ENCODE measurements around the gene RAP1GDS1.

- no peak for TF ChIP-seq ZFHX2 (tag by site-specific recombination; conservative IDR thresholded peaks at IDR 0.05)
- no peak for TF ChIP-seq ZBTB21 (tag by site-specific recombination; IDR thresholded peaks at IDR 0.05)
- TF ChIP-seq CTCF (tag by site-specific recombination; IDR thresholded peaks at IDR 0.05): no peak
- no peak for TF ChIP-seq ZNF121 (tag by site-specific recombination; IDR thresholded peaks at IDR 0.05)
- TF ChIP-seq KLF16 (tag by site-specific recombination; IDR thresholded peaks at IDR 0.05): no peak
- TF ChIP-seq ZNF510 (tag by site-specific recombination; IDR thresholded peaks at IDR 0.05; ENCODE audit: insufficient replicate concordance): no peak
- TF ChIP-seq ELK4 (IDR thresholded peaks at IDR 0.05; ENCODE audit: borderline replicate concordance, low read depth, low read length): no peak
- TF ChIP-seq ZNF140 (tag by site-specific recombination; IDR thresholded peaks at IDR 0.05): no peak
- no peak for TF ChIP-seq ZNF362 (tag by site-specific recombination; IDR thresholded peaks at IDR 0.05)
- TF ChIP-seq ZNF24 (tag by site-specific recombination; IDR thresholded peaks at IDR 0.05): no peak
- TF ChIP-seq ZNF561 (tag by site-specific recombination; IDR thresholded peaks at IDR 0.05; ENCODE audit: borderline replicate concordance): no peak
Observed at GRCh38 chr4:98237204-98237603, 24.0 kb upstream of the RAP1GDS1 start.
